Measurements from ENCODE around the gene VPS13C. TPM values are rescaled to one million over a fixed set of nuclear protein-coding genes. Genes with fewer than 3 reads are reported as not detected.

VPS13C gene
- total RNA-seq, 1 experiment from 2014 or later = 47.3 TPM

- POLR2A ChIA-PET = no interaction called here
- intact Hi-C loops (cut with micrococcal nuclease; ENCODE audit: unreplicated experiment) = no loop called here
- H3K27ac ChIP-seq (ENCODE audit: low read length) = no peak overlapping the region
- no TSS peak for BruUV-seq (replicated peaks)
- CTCF ChIA-PET = no interaction called here
- no peak for ATAC-seq
- no peaks in the 10 kb centered on the region for H3K9me3 ChIP-seq (ENCODE audit: control insufficient read depth, insufficient read depth, low read depth, low read length)
- in situ Hi-C loops (cut with HindIII; ENCODE audit: low pct_unique_long_range_greater_than_20kb, low sequenced_read_pairs) = no loop called here
- TF ChIP-seq REST (IDR thresholded peaks at IDR 0.05; ENCODE audit: insufficient read depth in 1 of 2, low read depth in 2 of 2, low read length in 1 of 2) = no peak
- H3K36me3 ChIP-seq (ENCODE audit: control insufficient read depth, insufficient read depth, low read length) = no peaks in the 10 kb centered on the region
- H3K27me3 ChIP-seq (ENCODE audit: control insufficient read depth, insufficient read depth, low read length) = 0 out of 2 replicates have a peak, but pooled peaks cover 7% of the 10 kb centered on the region
- no peaks in the 10 kb centered on the region for H3K4me1 ChIP-seq (ENCODE audit: control insufficient read depth, insufficient read depth, low read length)
- DNase-seq (ENCODE audit: low read depth, low spot score) = no peak
- no peak overlapping the region for H3K4me3 ChIP-seq (ENCODE audit: low read depth in 2 of 2, low read length in 2 of 2)
Observed at GRCh38 chr15:61809216-61809615, 251.0 kb downstream of the VPS13C start.

GRCh38 chr15:61807281-61807929, 252.8 kb downstream of the VPS13C start:
- ChIA-PET CTCF (no interaction called here), POLR2A (no interaction called here)
- Histone ChIP-seq H3K9me3 (ENCODE audit: control insufficient read depth, insufficient read depth, low read depth, low read length) (no peaks in the 10 kb centered on the region), H3K4me3 (ENCODE audit: low read depth in 2 of 2, low read length in 2 of 2) (no peak overlapping the region), H3K36me3 (ENCODE audit: control insufficient read depth, insufficient read depth, low read length) (no peaks in the 10 kb centered on the region), H3K27ac (ENCODE audit: low read length) (no peak overlapping the region), H3K27me3 (ENCODE audit: control insufficient read depth, insufficient read depth, low read length) (0 out of 2 replicates have a peak, but pooled peaks cover 7% of the 10 kb centered on the region), H3K4me1 (ENCODE audit: control insufficient read depth, insufficient read depth, low read length) (no peaks in the 10 kb centered on the region)
- in situ Hi-C loops (cut with HindIII; ENCODE audit: low pct_unique_long_range_greater_than_20kb, low sequenced_read_pairs) (no loop called here), intact Hi-C loops (cut with micrococcal nuclease; ENCODE audit: unreplicated experiment) (no loop called here)
- DNase-seq (ENCODE audit: low read depth, low spot score) (no peak), ATAC-seq (no peak)
- no peak for TF ChIP-seq SIN3A (IDR thresholded peaks at IDR 0.05; ENCODE audit: borderline replicate concordance, insufficient read depth, low read depth, low read length)
- TF ChIP-seq POLR2AphosphoS5 (IDR thresholded peaks at IDR 0.05; ENCODE audit: low read depth, low read length) = no peak
- no peak for TF ChIP-seq TCF7L2 (IDR thresholded peaks at IDR 0.05; ENCODE audit: low read depth, low read length)
- no TSS peak for BruUV-seq (replicated peaks)

Other genes with a start within 250 kb of the VPS13C start
- gene C2CD4A, start 6.5 kb upstream of the VPS13C start, total RNA-seq (2021; ENCODE audit: unreplicated experiment) = 0.15 TPM
- 0.26 TPM for gene C2CD4B, start 104.8 kb upstream of the VPS13C start, total RNA-seq (2021; ENCODE audit: unreplicated experiment)